GM12878 (cell line): ENCODE measurements around the gene ASRGL1.

Experiments
- BCLAF1 ChIP-seq: fragments of 450-650 bp; IDR thresholded peaks from 2 replicates; pipeline ENCODE4 v1.6.1; 2017; ENCODE audit warnings: antibody characterized with exemption, mild to moderate bottlenecking, moderate library complexity
- ESRRA ChIP-seq: IDR thresholded peaks from 2 replicates; pipeline ENCODE4 v1.6.1; 2012; ENCODE audit warnings: mild to moderate bottlenecking, low read length, improper control_type of control experiment
- ETV6 ChIP-seq, 2 experiments: fragments of 450-650 bp in 1 of 2; IDR thresholded peaks in 1 of 2; conservative IDR thresholded peaks in 1 of 2; 2 replicates each; pipeline ENCODE4 v1.6.1; 2014; ENCODE audit warnings: antibody characterized with exemption in 1 of 2, borderline replicate concordance in 1 of 2, low read depth in 1 of 2, mild to moderate bottlenecking in 1 of 2, moderate library complexity in 1 of 2
- LARP7 ChIP-seq: fragments of 450-650 bp; IDR thresholded peaks from 2 replicates; pipeline ENCODE4 v1.6.1; 2017; ENCODE audit warnings: mild to moderate bottlenecking
- POLR2A ChIP-seq: IDR thresholded peaks from 2 replicates; pipeline ENCODE4 v1.6.1; 2011; ENCODE audit warnings: low read depth, mild to moderate bottlenecking, low read length
- SREBF1 ChIP-seq: IDR thresholded peaks from 2 replicates; pipeline ENCODE4 v1.6.1; 2012; ENCODE audit warnings: mild to moderate bottlenecking, low read length
- ZBED1 ChIP-seq: IDR thresholded peaks from 2 replicates; pipeline ENCODE4 v1.6.1; 2016; ENCODE audit warnings: borderline replicate concordance
- ZZZ3 ChIP-seq: IDR thresholded peaks from 2 replicates; pipeline ENCODE4 v1.6.1; 2011; ENCODE audit warnings: low read depth; ENCODE audit not compliant: control insufficient read depth, insufficient read length
- TF ChIP-seq, protein P1 (sequence below), 3 experiments: IDR thresholded peaks in 2 of 3; conservative IDR thresholded peaks in 1 of 3; 2 replicates each; pipeline ENCODE4 v1.5.1; 2011; ENCODE audit warnings: low read depth in 3 of 3, low read length in 3 of 3, mild to moderate bottlenecking in 3 of 3, control low read depth in 2 of 3, moderate library complexity in 2 of 3, inconsistent platforms in 1 of 3, mixed read lengths in 1 of 3; ENCODE audit not compliant: control insufficient read depth in 2 of 3, insufficient read depth in 1 of 3; ENCODE audit errors: extremely low read depth in 1 of 3

GRCh38 chr11:62392506-62392905, 55.3 kb downstream of the ASRGL1 start:
- no peak for TF ChIP-seq ESRRA
- TF ChIP-seq SREBF1 = no peak
- no peak for TF ChIP-seq ZBED1
- TF ChIP-seq, protein P1, sequence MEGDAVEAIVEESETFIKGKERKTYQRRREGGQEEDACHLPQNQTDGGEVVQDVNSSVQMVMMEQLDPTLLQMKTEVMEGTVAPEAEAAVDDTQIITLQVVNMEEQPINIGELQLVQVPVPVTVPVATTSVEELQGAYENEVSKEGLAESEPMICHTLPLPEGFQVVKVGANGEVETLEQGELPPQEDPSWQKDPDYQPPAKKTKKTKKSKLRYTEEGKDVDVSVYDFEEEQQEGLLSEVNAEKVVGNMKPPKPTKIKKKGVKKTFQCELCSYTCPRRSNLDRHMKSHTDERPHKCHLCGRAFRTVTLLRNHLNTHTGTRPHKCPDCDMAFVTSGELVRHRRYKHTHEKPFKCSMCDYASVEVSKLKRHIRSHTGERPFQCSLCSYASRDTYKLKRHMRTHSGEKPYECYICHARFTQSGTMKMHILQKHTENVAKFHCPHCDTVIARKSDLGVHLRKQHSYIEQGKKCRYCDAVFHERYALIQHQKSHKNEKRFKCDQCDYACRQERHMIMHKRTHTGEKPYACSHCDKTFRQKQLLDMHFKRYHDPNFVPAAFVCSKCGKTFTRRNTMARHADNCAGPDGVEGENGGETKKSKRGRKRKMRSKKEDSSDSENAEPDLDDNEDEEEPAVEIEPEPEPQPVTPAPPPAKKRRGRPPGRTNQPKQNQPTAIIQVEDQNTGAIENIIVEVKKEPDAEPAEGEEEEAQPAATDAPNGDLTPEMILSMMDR (IDR thresholded peaks at IDR 0.05 in 2 of 3, conservative IDR thresholded peaks at IDR 0.05 in 1 of 3; ENCODE audit: control insufficient read depth in 2 of 3, extremely low read depth in 1 of 3, insufficient read depth in 1 of 3, low read depth in 3 of 3, low read length in 3 of 3) = no peak
- TF ChIP-seq ZZZ3 = no peak
- no peak for TF ChIP-seq POLR2A
- no peak for TF ChIP-seq BCLAF1
- no peak for TF ChIP-seq LARP7
- TF ChIP-seq ETV6 (conservative IDR thresholded peaks at IDR 0.05 in 1 of 2, IDR thresholded peaks at IDR 0.05 in 1 of 2; ENCODE audit: borderline replicate concordance in 1 of 2, low read depth in 1 of 2) = no peak
